ENCODE measurements around the gene CABP4. TPM values are rescaled to one million over a fixed set of nuclear protein-coding genes. Genes with fewer than 3 reads are reported as not detected.

The CABP4 gene
- total and polyA plus RNA-seq, 10 of the 15 experiments (the other 5 are each of a cell fraction or from before 2014, with no cell fraction given): 0.04 to 0.41 (median 0.14) TPM; not detected in 2

GRCh38 chr11:67507864-67508485, 52.8 kb downstream of the CABP4 start, which contains the start of gene CDK2AP2 (continued):
- 0 out of 2 replicates have a peak, but pooled peaks have one; percentile 21 for TF ChIP-seq LARP7 (IDR thresholded peaks at IDR 0.05)
- peak; percentile 66; the same call in 1 of the 2 replicates for TF ChIP-seq ZBTB40 (IDR thresholded peaks at IDR 0.05; ENCODE audit: borderline replicate concordance)
- TF ChIP-seq EED (IDR thresholded peaks at IDR 0.05; ENCODE audit: low read depth): no peak
- peak; percentile 100 for TF ChIP-seq NFYB (IDR thresholded peaks at IDR 0.05; ENCODE audit: insufficient read depth, low read depth, low read length)
- TF ChIP-seq SUZ12 (IDR thresholded peaks at IDR 0.05; ENCODE audit: unreplicated experiment): no peak
- TF ChIP-seq, protein P1, sequence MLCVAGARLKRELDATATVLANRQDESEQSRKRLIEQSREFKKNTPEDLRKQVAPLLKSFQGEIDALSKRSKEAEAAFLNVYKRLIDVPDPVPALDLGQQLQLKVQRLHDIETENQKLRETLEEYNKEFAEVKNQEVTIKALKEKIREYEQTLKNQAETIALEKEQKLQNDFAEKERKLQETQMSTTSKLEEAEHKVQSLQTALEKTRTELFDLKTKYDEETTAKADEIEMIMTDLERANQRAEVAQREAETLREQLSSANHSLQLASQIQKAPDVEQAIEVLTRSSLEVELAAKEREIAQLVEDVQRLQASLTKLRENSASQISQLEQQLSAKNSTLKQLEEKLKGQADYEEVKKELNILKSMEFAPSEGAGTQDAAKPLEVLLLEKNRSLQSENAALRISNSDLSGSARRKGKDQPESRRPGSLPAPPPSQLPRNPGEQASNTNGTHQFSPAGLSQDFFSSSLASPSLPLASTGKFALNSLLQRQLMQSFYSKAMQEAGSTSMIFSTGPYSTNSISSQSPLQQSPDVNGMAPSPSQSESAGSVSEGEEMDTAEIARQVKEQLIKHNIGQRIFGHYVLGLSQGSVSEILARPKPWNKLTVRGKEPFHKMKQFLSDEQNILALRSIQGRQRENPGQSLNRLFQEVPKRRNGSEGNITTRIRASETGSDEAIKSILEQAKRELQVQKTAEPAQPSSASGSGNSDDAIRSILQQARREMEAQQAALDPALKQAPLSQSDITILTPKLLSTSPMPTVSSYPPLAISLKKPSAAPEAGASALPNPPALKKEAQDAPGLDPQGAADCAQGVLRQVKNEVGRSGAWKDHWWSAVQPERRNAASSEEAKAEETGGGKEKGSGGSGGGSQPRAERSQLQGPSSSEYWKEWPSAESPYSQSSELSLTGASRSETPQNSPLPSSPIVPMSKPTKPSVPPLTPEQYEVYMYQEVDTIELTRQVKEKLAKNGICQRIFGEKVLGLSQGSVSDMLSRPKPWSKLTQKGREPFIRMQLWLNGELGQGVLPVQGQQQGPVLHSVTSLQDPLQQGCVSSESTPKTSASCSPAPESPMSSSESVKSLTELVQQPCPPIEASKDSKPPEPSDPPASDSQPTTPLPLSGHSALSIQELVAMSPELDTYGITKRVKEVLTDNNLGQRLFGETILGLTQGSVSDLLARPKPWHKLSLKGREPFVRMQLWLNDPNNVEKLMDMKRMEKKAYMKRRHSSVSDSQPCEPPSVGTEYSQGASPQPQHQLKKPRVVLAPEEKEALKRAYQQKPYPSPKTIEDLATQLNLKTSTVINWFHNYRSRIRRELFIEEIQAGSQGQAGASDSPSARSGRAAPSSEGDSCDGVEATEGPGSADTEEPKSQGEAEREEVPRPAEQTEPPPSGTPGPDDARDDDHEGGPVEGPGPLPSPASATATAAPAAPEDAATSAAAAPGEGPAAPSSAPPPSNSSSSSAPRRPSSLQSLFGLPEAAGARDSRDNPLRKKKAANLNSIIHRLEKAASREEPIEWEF (IDR thresholded peaks at IDR 0.05; ENCODE audit: insufficient replicate concordance, low read depth, low read length): no peak
- TF ChIP-seq ZBED1 (IDR thresholded peaks at IDR 0.05; ENCODE audit: borderline replicate concordance): no peak
- no peak for TF ChIP-seq SMC3 (IDR thresholded peaks at IDR 0.05; ENCODE audit: borderline replicate concordance, low read length)
- TF ChIP-seq CHD2 (IDR thresholded peaks at IDR 0.05; ENCODE audit: borderline replicate concordance, low read depth, low read length): peak; percentile 97
- TF ChIP-seq BACH1 (IDR thresholded peaks at IDR 0.05; ENCODE audit: borderline replicate concordance): no peak
- TF ChIP-seq, protein P2, sequence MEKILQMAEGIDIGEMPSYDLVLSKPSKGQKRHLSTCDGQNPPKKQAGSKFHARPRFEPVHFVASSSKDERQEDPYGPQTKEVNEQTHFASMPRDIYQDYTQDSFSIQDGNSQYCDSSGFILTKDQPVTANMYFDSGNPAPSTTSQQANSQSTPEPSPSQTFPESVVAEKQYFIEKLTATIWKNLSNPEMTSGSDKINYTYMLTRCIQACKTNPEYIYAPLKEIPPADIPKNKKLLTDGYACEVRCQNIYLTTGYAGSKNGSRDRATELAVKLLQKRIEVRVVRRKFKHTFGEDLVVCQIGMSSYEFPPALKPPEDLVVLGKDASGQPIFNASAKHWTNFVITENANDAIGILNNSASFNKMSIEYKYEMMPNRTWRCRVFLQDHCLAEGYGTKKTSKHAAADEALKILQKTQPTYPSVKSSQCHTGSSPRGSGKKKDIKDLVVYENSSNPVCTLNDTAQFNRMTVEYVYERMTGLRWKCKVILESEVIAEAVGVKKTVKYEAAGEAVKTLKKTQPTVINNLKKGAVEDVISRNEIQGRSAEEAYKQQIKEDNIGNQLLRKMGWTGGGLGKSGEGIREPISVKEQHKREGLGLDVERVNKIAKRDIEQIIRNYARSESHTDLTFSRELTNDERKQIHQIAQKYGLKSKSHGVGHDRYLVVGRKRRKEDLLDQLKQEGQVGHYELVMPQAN (conservative IDR thresholded peaks at IDR 0.05): peak; percentile 83

All from GM12878 (cell line).